IMR-90 (cell line): ENCODE data around the gene GSTA4. TPM values are rescaled to one million over a fixed set of nuclear protein-coding genes. Genes with fewer than 3 reads are reported as not detected.
A peak's percentile ranks its signal among the peaks of the same experiment; 100 is the strongest.

ENCODE experiments used
- ATAC-seq: fragments of 200-7000 bp; cut with Tn5 transposase; 2 replicates; pipeline ENCODE4 v1.9.1; 2020; ENCODE audit warnings: low read depth, mild to moderate bottlenecking, moderate library complexity
- BruUV-seq: library from RNA; stranded (reverse); fragments of 400-500 nt; replicated peaks from 2 replicates; lab custom pipeline; 2021; lab: Mats Ljungman, UMichigan
- CTCF ChIA-PET: fragments of 300-600 bp; formaldehyde crosslinking; extraction: SDS; loops from one replicate; lab custom pipeline; 2021; ENCODE audit warnings: antibody characterized with exemption; lab: Yijun Ruan, JAX
- POLR2A ChIA-PET: fragments of 300-600 bp; sonication (Branson Sonifier 250); formaldehyde crosslinking; loops from one replicate; lab custom pipeline; 2022; ENCODE audit warnings: antibody characterized with exemption; ENCODE audit not compliant: unreplicated experiment; lab: Charles Lee
- DNase-seq: peaks from one replicate; pipeline ENCODE4 v3.0.0; 2013
- H2AFZ ChIP-seq: replicated peaks from 2 replicates; pipeline ENCODE3; 2013; ENCODE audit warnings: low read length, mild to moderate bottlenecking; ENCODE audit not compliant: poor library complexity
- H2AK5ac ChIP-seq: 2 replicates; pipeline ENCODE4 v1.6.1; 2013; ENCODE audit warnings: low read depth, low read length, inconsistent platforms
- H2AK9ac ChIP-seq: replicated peaks from 2 replicates; pipeline ENCODE3; 2013; ENCODE audit warnings: mild to moderate bottlenecking, low read depth, low read length, moderate library complexity; ENCODE audit not compliant: poor library complexity
- H2BK120ac ChIP-seq: 2 replicates; pipeline ENCODE4 v1.6.1; 2013; ENCODE audit warnings: low read depth, low read length, inconsistent platforms
- H2BK15ac ChIP-seq: 3 replicates; pipeline ENCODE4 v1.6.1; 2013; ENCODE audit warnings: low read depth, low read length, inconsistent platforms
- H2BK20ac ChIP-seq: 2 replicates; pipeline ENCODE4 v1.6.1; 2013; ENCODE audit warnings: low read depth, mild to moderate bottlenecking, inconsistent platforms, low read length, moderate library complexity
- H2BK5ac ChIP-seq: 2 replicates; pipeline ENCODE4 v1.6.1; 2013; ENCODE audit warnings: mild to moderate bottlenecking, low read depth, low read length, inconsistent platforms; ENCODE audit not compliant: poor library complexity, severe bottlenecking
- H3K14ac ChIP-seq: replicated peaks from 2 replicates; pipeline ENCODE4 v1.6.1; 2013; ENCODE audit warnings: low read depth, low read length, inconsistent platforms
- H3K18ac ChIP-seq: 2 replicates; pipeline ENCODE4 v1.6.1; 2013; ENCODE audit warnings: low read depth, low read length, control low read depth
- H3K23ac ChIP-seq: 2 replicates; pipeline ENCODE4 v1.6.1; 2013; ENCODE audit warnings: low read depth, low read length, inconsistent platforms
- H3K27ac ChIP-seq: 2 replicates; pipeline ENCODE4 v1.5.1; 2013; ENCODE audit warnings: mild to moderate bottlenecking, control low read depth, low read length; ENCODE audit not compliant: insufficient read depth
- H3K27me3 ChIP-seq: 2 replicates; pipeline ENCODE4 v1.6.1; 2013; ENCODE audit warnings: low read length; ENCODE audit not compliant: control insufficient read depth, insufficient read depth
- H3K36me3 ChIP-seq: 2 replicates; pipeline ENCODE4 v1.6.1; 2013; ENCODE audit warnings: low read length, mixed read lengths; ENCODE audit not compliant: control insufficient read depth, insufficient read depth
- H3K4ac ChIP-seq: 2 replicates; pipeline ENCODE4 v1.6.1; 2013; ENCODE audit warnings: low read depth, low read length, inconsistent platforms
- H3K4me1 ChIP-seq: 2 replicates; pipeline ENCODE4 v1.6.1; 2013; ENCODE audit warnings: low read length, mixed read lengths; ENCODE audit not compliant: control insufficient read depth, insufficient read depth
- H3K4me2 ChIP-seq: 2 replicates; pipeline ENCODE4 v1.6.1; 2013; ENCODE audit warnings: low read depth, mild to moderate bottlenecking, control low read depth, low read length, moderate library complexity
- H3K4me3 ChIP-seq: 2 replicates; pipeline ENCODE4 v1.5.1; 2013; ENCODE audit warnings: low read depth, mild to moderate bottlenecking, control low read depth, low read length, moderate library complexity; ENCODE audit not compliant: insufficient read depth
- H3K56ac ChIP-seq: 2 replicates; pipeline ENCODE4 v1.6.1; 2013; ENCODE audit warnings: low read length, inconsistent platforms; ENCODE audit not compliant: insufficient read depth; ENCODE audit errors: extremely low read depth
- H3K79me1 ChIP-seq, 2 experiments: 2 replicates each; pipeline ENCODE4 v1.6.1; 2013; ENCODE audit warnings: low read length in 2 of 2, inconsistent platforms in 1 of 2, low read depth in 1 of 2
- H3K9ac ChIP-seq: 2 replicates; pipeline ENCODE4 v1.6.1; 2013; ENCODE audit warnings: low read depth, low read length, control low read depth
- H3K9me1 ChIP-seq: 2 replicates; pipeline ENCODE4 v1.6.1; 2013; ENCODE audit warnings: low read length, inconsistent platforms; ENCODE audit not compliant: insufficient read depth
- H3K9me3 ChIP-seq: 2 replicates; pipeline ENCODE4 v1.6.1; 2013; ENCODE audit warnings: low read length; ENCODE audit not compliant: control insufficient read depth, insufficient read depth
- H4K20me1 ChIP-seq: 2 replicates; pipeline ENCODE4 v1.6.1; 2013; ENCODE audit warnings: low read length, inconsistent platforms; ENCODE audit not compliant: insufficient read depth
- H4K5ac ChIP-seq: 2 replicates; pipeline ENCODE4 v1.6.1; 2013; ENCODE audit warnings: mild to moderate bottlenecking, low read depth, low read length, control low read depth
- H4K8ac ChIP-seq, 2 experiments: 2 replicates each; pipeline ENCODE4 v1.6.1; 2013; ENCODE audit warnings: low read depth in 2 of 2, low read length in 2 of 2, control low read depth in 1 of 2, inconsistent platforms in 1 of 2
- H4K91ac ChIP-seq: 2 replicates; pipeline ENCODE4 v1.6.1; 2013; ENCODE audit warnings: low read depth, low read length, inconsistent platforms; ENCODE audit not compliant: insufficient read depth
- BHLHE40 ChIP-seq: fragments of 150-350 bp; IDR thresholded peaks from 2 replicates; pipeline ENCODE4 v1.6.1; 2016; ENCODE audit warnings: mild to moderate bottlenecking, low read depth, low read length
- CHD1 ChIP-seq: IDR thresholded peaks from 2 replicates; pipeline ENCODE4 v1.6.1; 2012; ENCODE audit warnings: low read depth, low read length, improper control_type of control experiment
- CTCF ChIP-seq: conservative IDR thresholded peaks from 2 replicates; pipeline ENCODE4 v1.5.1; 2012; ENCODE audit warnings: mild to moderate bottlenecking, low read depth, low read length, improper control_type of control experiment
- MAFK ChIP-seq: IDR thresholded peaks from 2 replicates; pipeline ENCODE4 v1.6.1; 2012; ENCODE audit warnings: low read depth, low read length, improper control_type of control experiment
- MAZ ChIP-seq: IDR thresholded peaks from 2 replicates; pipeline ENCODE4 v1.6.1; 2012; ENCODE audit warnings: low read depth, mild to moderate bottlenecking, low read length, improper control_type of control experiment, moderate library complexity, borderline replicate concordance
- MXI1 ChIP-seq: IDR thresholded peaks from 2 replicates; pipeline ENCODE4 v1.6.1; 2012; ENCODE audit warnings: low read depth, mild to moderate bottlenecking, low read length, moderate library complexity, borderline replicate concordance
- NFE2L2 ChIP-seq: fragments of 150-350 bp; IDR thresholded peaks from 2 replicates; pipeline ENCODE4 v1.6.1; 2016; ENCODE audit warnings: low read depth, mild to moderate bottlenecking, low read length
- POLR2A ChIP-seq: IDR thresholded peaks from 2 replicates; pipeline ENCODE4 v1.6.1; 2012; ENCODE audit warnings: mild to moderate bottlenecking, low read depth, low read length
- RCOR1 ChIP-seq: IDR thresholded peaks from 2 replicates; pipeline ENCODE4 v1.6.1; 2012; ENCODE audit warnings: mild to moderate bottlenecking, low read length, improper control_type of control experiment; ENCODE audit not compliant: insufficient replicate concordance
- RFX5 ChIP-seq: IDR thresholded peaks from 2 replicates; pipeline ENCODE4 v1.8.0; 2012; ENCODE audit warnings: low read depth, mild to moderate bottlenecking, low read length, moderate library complexity
- SMC3 ChIP-seq: fragments of 150-350 bp; IDR thresholded peaks from 2 replicates; pipeline ENCODE4 v1.6.1; 2016; ENCODE audit warnings: low read depth, mild to moderate bottlenecking, antibody characterized with exemption, low read length, moderate library complexity
- USF2 ChIP-seq: fragments of 150-350 bp; IDR thresholded peaks from 2 replicates; pipeline ENCODE4 v1.6.1; 2017; ENCODE audit warnings: mild to moderate bottlenecking, antibody characterized with exemption, low read length, low read depth
- WGBS, 2 experiments: methylation state at CpG; one replicate each; pipeline versions ENCODE4 v1.1.5 to v1.1.7; 2013; ENCODE audit warnings: missing lambda C conversion rate in 2 of 2; ENCODE audit not compliant: insufficient read length in 1 of 2; ENCODE audit errors: extremely low coverage in 2 of 2; 5-methylcytosine and 5-hydroxymethylcytosine counted together
- dilution Hi-C: fragments of 300-500 bp; cut with HindIII; formaldehyde crosslinking; loops from one replicate; pipeline ENCODE4 v1.14.3; 2018; ENCODE audit warnings: low sequenced_read_pairs; ENCODE audit not compliant: unreplicated experiment
- in situ Hi-C: fragments of 300-500 bp; cut with MboI; formaldehyde crosslinking; loops from 3 replicates; pipeline ENCODE4 v1.14.3; 2019; ENCODE audit warnings: low sequenced_read_pairs, inconsistent platforms, mixed read lengths
- intact Hi-C: fragments of 100-400 bp; cut with micrococcal nuclease; formaldehyde crosslinking; loops from 2 replicates; pipeline ENCODE4 v1.10.0; 2022
- polyA plus RNA-seq, 3 experiments: library from polyadenylated mRNA; depleted of rRNA; stranded (reverse); fragments of >200 nt; gene quantifications; 2 replicates each; pipeline ENCODE4 v1.2.3, GENCODE V29; 2012; ENCODE audit warnings: low replicate concordance in 1 of 3
- total RNA-seq: library from RNA; depleted of rRNA; stranded (reverse); fragments of >200 nt; gene quantifications from 2 replicates; pipeline ENCODE4 v1.2.3, GENCODE V29; 2012
- TF ChIP-seq, protein P1 (sequence below): fragments of 150-350 bp; IDR thresholded peaks from 2 replicates; pipeline ENCODE4 v1.6.1; 2016; ENCODE audit warnings: low read depth, mild to moderate bottlenecking, low read length, moderate library complexity, borderline replicate concordance

GSTA4 gene
- total and polyA plus RNA-seq, 2 of the 4 experiments (the other 2 are of a cell fraction): 26.9 to 35.6 TPM

GRCh38 chr6:52929321-52930164 lies 65.5 kb downstream of the GSTA4 start:
- H4K91ac ChIP-seq: peak overlapping the region; percentile 68
- H2AFZ ChIP-seq: peak overlapping the region; percentile 54
- H4K5ac ChIP-seq: peak overlapping the region; percentile 66
- H3K27ac ChIP-seq: peak overlapping the region; percentile 68; the same call in 1 of the 2 replicates
- peaks cover 5% of the 10 kb centered on the region for H3K9me1 ChIP-seq
- no peaks in the 10 kb centered on the region for H3K9me3 ChIP-seq
- ATAC-seq (peak; percentile 82), DNase-seq (peak; percentile 93)
- dilution Hi-C loops: no loop called here
- no TSS peak for BruUV-seq
- peak overlapping the region; percentile 39; the same call in 1 of the 2 replicates for H3K23ac ChIP-seq
- peaks cover 8% of the 10 kb centered on the region for H3K4me1 ChIP-seq
- H4K8ac ChIP-seq: peak overlapping the region; percentile 25 to 48; a peak in 3 of 4 replicates
- peak overlapping the region; percentile 33; the same call in 1 of the 2 replicates for H3K4me2 ChIP-seq
- POLR2A ChIA-PET: no interaction called here
- CTCF ChIA-PET: no interaction called here
- no peak overlapping the region for H3K9ac ChIP-seq
- H2BK15ac ChIP-seq: peak overlapping the region; percentile 12; the same call in 1 of the 3 replicates
- in situ Hi-C loops: no loop called here
- intact Hi-C loops: loop anchor here (10.0 kb wide), 1 partner anchor 45 kb away; no protein-coding TSS in a partner anchor
- no peaks in the 10 kb centered on the region for H4K20me1 ChIP-seq
- H3K36me3 ChIP-seq: no peaks in the 10 kb centered on the region
- peak overlapping the region; percentile 68 for H2BK5ac ChIP-seq
- peak overlapping the region; percentile 79; the same call in 1 of the 2 replicates for H2BK20ac ChIP-seq
- peak overlapping the region; percentile 53 for H3K4ac ChIP-seq
- peak overlapping the region; percentile 77 for H2AK5ac ChIP-seq
- peak overlapping the region; percentile 81 for H3K18ac ChIP-seq
- H3K27me3 ChIP-seq: no peaks in the 10 kb centered on the region
- 20% methylated on average over 1 of the region's 6 CpGs; no CpG with 5 or more reads in 1 of the 2 experiments for WGBS, 2 experiments
- H3K4me3 ChIP-seq: no peak overlapping the region
- H3K79me1 ChIP-seq: no peaks in the 10 kb centered on the region
- H2AK9ac ChIP-seq: peak overlapping the region; percentile 2
- peak overlapping the region; percentile 65 for H3K14ac ChIP-seq
- H2BK120ac ChIP-seq: peak overlapping the region; percentile 87
- peak overlapping the region; percentile 49; the same call in 1 of the 2 replicates for H3K56ac ChIP-seq
- no peak for TF ChIP-seq CTCF
- TF ChIP-seq MXI1: no peak
- TF ChIP-seq, protein P1, sequence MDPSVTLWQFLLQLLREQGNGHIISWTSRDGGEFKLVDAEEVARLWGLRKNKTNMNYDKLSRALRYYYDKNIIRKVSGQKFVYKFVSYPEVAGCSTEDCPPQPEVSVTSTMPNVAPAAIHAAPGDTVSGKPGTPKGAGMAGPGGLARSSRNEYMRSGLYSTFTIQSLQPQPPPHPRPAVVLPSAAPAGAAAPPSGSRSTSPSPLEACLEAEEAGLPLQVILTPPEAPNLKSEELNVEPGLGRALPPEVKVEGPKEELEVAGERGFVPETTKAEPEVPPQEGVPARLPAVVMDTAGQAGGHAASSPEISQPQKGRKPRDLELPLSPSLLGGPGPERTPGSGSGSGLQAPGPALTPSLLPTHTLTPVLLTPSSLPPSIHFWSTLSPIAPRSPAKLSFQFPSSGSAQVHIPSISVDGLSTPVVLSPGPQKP: no peak
- peak; percentile 7 for TF ChIP-seq RCOR1
- no peak for TF ChIP-seq SMC3
- TF ChIP-seq POLR2A: no peak
- TF ChIP-seq BHLHE40: peak; percentile 65
- TF ChIP-seq MAFK: peak; percentile 86
- no peak for TF ChIP-seq CHD1
- TF ChIP-seq NFE2L2: peak; percentile 98
- no peak for TF ChIP-seq RFX5
- no peak for TF ChIP-seq USF2
- TF ChIP-seq MAZ: no peak
